C4-2B (cell line): ENCODE results near the gene XYLT1.

Experiments
- ZFX ChIP-seq: fragments of 450-650 bp; IDR thresholded peaks from 2 replicates; pipeline ENCODE4 v1.6.1; 2017
- TF ChIP-seq, protein P1 (sequence below): fragments of 450-650 bp; conservative IDR thresholded peaks from 2 replicates; pipeline ENCODE4 v1.5.1; 2017; ENCODE audit warnings: mild to moderate bottlenecking

DNA sequence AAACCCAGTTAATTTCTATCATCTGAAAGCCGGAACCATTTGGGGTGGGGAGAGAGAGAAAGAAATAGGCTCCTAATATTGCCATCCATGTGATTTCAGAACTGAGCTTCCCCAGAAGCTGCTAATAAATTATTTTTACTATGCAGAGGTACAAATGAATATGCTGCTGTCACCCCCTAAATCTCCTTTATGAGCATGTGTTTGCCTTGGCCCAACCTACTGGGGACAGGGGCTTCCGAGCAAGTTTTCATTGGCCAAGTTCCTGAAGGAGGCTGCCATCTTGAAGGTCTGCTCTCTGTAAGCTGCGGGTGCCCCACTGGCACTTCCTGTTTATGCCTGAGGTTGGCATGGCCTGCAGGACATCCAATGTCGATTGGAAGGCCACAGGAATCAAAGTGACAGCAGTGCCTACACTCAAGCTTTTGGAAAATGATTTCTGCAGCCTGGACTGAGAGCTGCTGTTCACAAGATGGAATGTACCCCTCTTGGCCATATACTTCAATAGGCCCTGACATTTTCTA, 194.7 kb downstream of the XYLT1 start:
- TF ChIP-seq, protein P1, sequence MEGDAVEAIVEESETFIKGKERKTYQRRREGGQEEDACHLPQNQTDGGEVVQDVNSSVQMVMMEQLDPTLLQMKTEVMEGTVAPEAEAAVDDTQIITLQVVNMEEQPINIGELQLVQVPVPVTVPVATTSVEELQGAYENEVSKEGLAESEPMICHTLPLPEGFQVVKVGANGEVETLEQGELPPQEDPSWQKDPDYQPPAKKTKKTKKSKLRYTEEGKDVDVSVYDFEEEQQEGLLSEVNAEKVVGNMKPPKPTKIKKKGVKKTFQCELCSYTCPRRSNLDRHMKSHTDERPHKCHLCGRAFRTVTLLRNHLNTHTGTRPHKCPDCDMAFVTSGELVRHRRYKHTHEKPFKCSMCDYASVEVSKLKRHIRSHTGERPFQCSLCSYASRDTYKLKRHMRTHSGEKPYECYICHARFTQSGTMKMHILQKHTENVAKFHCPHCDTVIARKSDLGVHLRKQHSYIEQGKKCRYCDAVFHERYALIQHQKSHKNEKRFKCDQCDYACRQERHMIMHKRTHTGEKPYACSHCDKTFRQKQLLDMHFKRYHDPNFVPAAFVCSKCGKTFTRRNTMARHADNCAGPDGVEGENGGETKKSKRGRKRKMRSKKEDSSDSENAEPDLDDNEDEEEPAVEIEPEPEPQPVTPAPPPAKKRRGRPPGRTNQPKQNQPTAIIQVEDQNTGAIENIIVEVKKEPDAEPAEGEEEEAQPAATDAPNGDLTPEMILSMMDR, result no peak
- TF ChIP-seq ZFX, result no peak
